ENCODE measurements around the gene NAT10. TPM values are rescaled to one million over a fixed set of nuclear protein-coding genes. Genes with fewer than 3 reads are reported as not detected.

NAT10 gene
- total and polyA plus RNA-seq, 2 experiments from 2014 or later: 21.4 to 24.0 TPM

GRCh38 chr11:34184505-34185015 lies 79.1 kb downstream of the NAT10 start:
- in situ Hi-C loops (cut with MboI): no loop called here
- Histone ChIP-seq H3K9me3 (ENCODE audit: low read depth) (no peaks in the 10 kb centered on the region), H3K4me2 (ENCODE audit: unreplicated experiment) (no peak overlapping the region), H3K36me3 (ENCODE audit: low read depth) (no peaks in the 10 kb centered on the region), H3K27ac (no peak overlapping the region), H3K9me2 (ENCODE audit: insufficient read depth) (no peaks in the 10 kb centered on the region), H4K20me1 (ENCODE audit: insufficient read depth) (no peaks in the 10 kb centered on the region), H3K4me1 (ENCODE audit: insufficient read depth) (no peaks in the 10 kb centered on the region), H3F3A (ENCODE audit: insufficient read depth) (no peaks in the 10 kb centered on the region), H3K4me3 (no peak overlapping the region), H3K27me3 (replicated peaks; ENCODE audit: insufficient read depth) (no peaks in the 10 kb centered on the region), H3K9ac (no peak overlapping the region), H3K79me2 (ENCODE audit: insufficient read depth) (no peaks in the 10 kb centered on the region), H2AFZ (no peak overlapping the region)
- DNase-seq: no peak
- no peak for TF ChIP-seq EZH2 (IDR thresholded peaks at IDR 0.05; ENCODE audit: insufficient read depth, poor library complexity, severe bottlenecking)
- no peak for TF ChIP-seq EZH2phosphoT487 (IDR thresholded peaks at IDR 0.05; ENCODE audit: insufficient read depth, low read depth)
- 90 to 91% methylated on average over 14 of the region's 14 CpGs for WGBS, 2 experiments (ENCODE audit: low coverage in 1 of 2, low lambda C conversion rate in 2 of 2, missing lambda C conversion rate in 2 of 2)

- H3F3A ChIP-seq (ENCODE audit: insufficient read depth): peaks cover 6% of the 10 kb centered on the region
- H4K20me1 ChIP-seq (ENCODE audit: insufficient read depth): no peaks in the 10 kb centered on the region
- H3K27ac ChIP-seq: no peak overlapping the region
- H2AFZ ChIP-seq: no peak overlapping the region
- no peak overlapping the region for H3K9ac ChIP-seq
- no peaks in the 10 kb centered on the region for H3K9me3 ChIP-seq (ENCODE audit: low read depth)
- H3K4me3 ChIP-seq: no peak overlapping the region
- H3K4me1 ChIP-seq (ENCODE audit: insufficient read depth): no peaks in the 10 kb centered on the region
- in situ Hi-C loops (cut with MboI): no loop called here
- H3K9me2 ChIP-seq (ENCODE audit: insufficient read depth): no peaks in the 10 kb centered on the region
- 66 to 68% methylated on average over 22 of the region's 22 CpGs for WGBS, 2 experiments (ENCODE audit: low coverage in 1 of 2, low lambda C conversion rate in 2 of 2, missing lambda C conversion rate in 2 of 2)
- H3K4me2 ChIP-seq (ENCODE audit: unreplicated experiment): no peak overlapping the region
- H3K79me2 ChIP-seq (ENCODE audit: insufficient read depth): no peaks in the 10 kb centered on the region
- no peak for TF ChIP-seq EZH2 (IDR thresholded peaks at IDR 0.05; ENCODE audit: insufficient read depth, poor library complexity, severe bottlenecking)
- TF ChIP-seq EZH2phosphoT487 (IDR thresholded peaks at IDR 0.05; ENCODE audit: insufficient read depth, low read depth): no peak
- DNase-seq: no peak
- H3K27me3 ChIP-seq (replicated peaks; ENCODE audit: insufficient read depth): no peaks in the 10 kb centered on the region
- no peaks in the 10 kb centered on the region for H3K36me3 ChIP-seq (ENCODE audit: low read depth)
Observed at GRCh38 chr11:34185926-34186841, 80.8 kb downstream of the NAT10 start.

GRCh38 chr11:34188181-34188580 lies 82.8 kb downstream of the NAT10 start:
- no peak overlapping the region for H3K9ac ChIP-seq
- H3K27me3 ChIP-seq (replicated peaks; ENCODE audit: insufficient read depth): no peaks in the 10 kb centered on the region
- H3K9me3 ChIP-seq (ENCODE audit: low read depth): no peaks in the 10 kb centered on the region
- H3K79me2 ChIP-seq (ENCODE audit: insufficient read depth): no peaks in the 10 kb centered on the region
- H3K27ac ChIP-seq: no peak overlapping the region
- H3K4me2 ChIP-seq (ENCODE audit: unreplicated experiment): no peak overlapping the region
- no peaks in the 10 kb centered on the region for H3K9me2 ChIP-seq (ENCODE audit: insufficient read depth)
- 88 to 91% methylated on average over 5 of the region's 5 CpGs for WGBS, 2 experiments (ENCODE audit: low coverage in 1 of 2, low lambda C conversion rate in 2 of 2, missing lambda C conversion rate in 2 of 2)
- in situ Hi-C loops (cut with MboI): no loop called here
- H3K36me3 ChIP-seq (ENCODE audit: low read depth): no peaks in the 10 kb centered on the region
- H3K4me1 ChIP-seq (ENCODE audit: insufficient read depth): peaks cover 7% of the 10 kb centered on the region
- H4K20me1 ChIP-seq (ENCODE audit: insufficient read depth): no peaks in the 10 kb centered on the region
- TF ChIP-seq EZH2 (IDR thresholded peaks at IDR 0.05; ENCODE audit: insufficient read depth, poor library complexity, severe bottlenecking) (no peak), EZH2phosphoT487 (IDR thresholded peaks at IDR 0.05; ENCODE audit: insufficient read depth, low read depth) (no peak)
- DNase-seq: no peak
- no peak overlapping the region for H3K4me3 ChIP-seq
- peaks cover 20% of the 10 kb centered on the region for H3F3A ChIP-seq (ENCODE audit: insufficient read depth)
- H2AFZ ChIP-seq: no peak overlapping the region

GRCh38 chr11:34189191-34189590 lies 83.8 kb downstream of the NAT10 start:
- Histone ChIP-seq H3K4me3 (no peak overlapping the region), H3K9me3 (ENCODE audit: low read depth) (no peaks in the 10 kb centered on the region), H3K36me3 (ENCODE audit: low read depth) (no peaks in the 10 kb centered on the region), H4K20me1 (ENCODE audit: insufficient read depth) (no peaks in the 10 kb centered on the region), H3K27me3 (replicated peaks; ENCODE audit: insufficient read depth) (no peaks in the 10 kb centered on the region), H3K9me2 (ENCODE audit: insufficient read depth) (no peaks in the 10 kb centered on the region), H3K9ac (no peak overlapping the region), H3K4me1 (ENCODE audit: insufficient read depth) (peaks cover 12% of the 10 kb centered on the region), H3F3A (ENCODE audit: insufficient read depth) (peaks cover 27% of the 10 kb centered on the region), H2AFZ (no peak overlapping the region), H3K27ac (no peak overlapping the region), H3K4me2 (ENCODE audit: unreplicated experiment) (no peak overlapping the region), H3K79me2 (ENCODE audit: insufficient read depth) (no peaks in the 10 kb centered on the region)
- 86 to 91% methylated on average over 9 of the region's 9 CpGs for WGBS, 2 experiments (ENCODE audit: low coverage in 1 of 2, low lambda C conversion rate in 2 of 2, missing lambda C conversion rate in 2 of 2)
- DNase-seq: no peak
- TF ChIP-seq EZH2 (IDR thresholded peaks at IDR 0.05; ENCODE audit: insufficient read depth, poor library complexity, severe bottlenecking) (no peak), EZH2phosphoT487 (IDR thresholded peaks at IDR 0.05; ENCODE audit: insufficient read depth, low read depth) (no peak)
- in situ Hi-C loops (cut with MboI): no loop called here
